ENCODE measurements around the gene PLA2G4B. TPM values are rescaled to one million over a fixed set of nuclear protein-coding genes. Genes with fewer than 3 reads are reported as not detected.

Gene PLA2G4B
- total RNA-seq, 1 experiment from 2014 or later: 3.7 TPM

GRCh38 chr15:41795996-41796856 lies 42.4 kb upstream of the PLA2G4B start:
- H2AK5ac ChIP-seq (ENCODE audit: insufficient read length, low read length): no peak overlapping the region
- H3K4me2 ChIP-seq (ENCODE audit: insufficient read depth, insufficient read length, low read length): no peak overlapping the region
- no peaks in the 10 kb centered on the region for H3K9me3 ChIP-seq (ENCODE audit: control insufficient read depth, low read depth, low read length)
- no peak overlapping the region for H2BK5ac ChIP-seq (ENCODE audit: insufficient read length, low read length)
- no peak overlapping the region for H4K5ac ChIP-seq (ENCODE audit: insufficient read length, low read depth, low read length)
- no peak overlapping the region for H2BK20ac ChIP-seq (ENCODE audit: low read depth, low read length, poor library complexity, severe bottlenecking)
- no peak overlapping the region for H3K56ac ChIP-seq (ENCODE audit: insufficient read length, low read depth, low read length)
- H2BK120ac ChIP-seq (ENCODE audit: low read depth, low read length, poor library complexity, severe bottlenecking): no peak overlapping the region
- no peak overlapping the region for H3K9ac ChIP-seq (ENCODE audit: extremely low read depth, insufficient read length, low read length)
- H3K18ac ChIP-seq (ENCODE audit: insufficient read length, low read depth, low read length): no peak overlapping the region
- H3K23ac ChIP-seq (ENCODE audit: insufficient read length, low read depth, low read length): no peak overlapping the region
- H3K27ac ChIP-seq (ENCODE audit: insufficient read length, low read depth, low read length): no peak overlapping the region
- Mint-ChIP-seq H3K27me3 (ENCODE audit: low read depth) (no peaks in the 10 kb centered on the region), H3K4me1 (peaks cover 8% of the 10 kb centered on the region in 2 experiments), H3K9me3 (no peaks in the 10 kb centered on the region), H3K27ac (peak overlapping the region in 1 of 3 experiments; percentile 89; a peak in 3 of 7 replicates), H3K36me3 (ENCODE audit: insufficient read depth in 1 of 3, low read depth in 3 of 3) (peaks cover 0 to 5% (median 2%) of the 10 kb centered on the region in 3 experiments; a peak in 4 of 7 replicates), H3K4me3 (no peak overlapping the region)
- TF ChIP-seq, protein P1, sequence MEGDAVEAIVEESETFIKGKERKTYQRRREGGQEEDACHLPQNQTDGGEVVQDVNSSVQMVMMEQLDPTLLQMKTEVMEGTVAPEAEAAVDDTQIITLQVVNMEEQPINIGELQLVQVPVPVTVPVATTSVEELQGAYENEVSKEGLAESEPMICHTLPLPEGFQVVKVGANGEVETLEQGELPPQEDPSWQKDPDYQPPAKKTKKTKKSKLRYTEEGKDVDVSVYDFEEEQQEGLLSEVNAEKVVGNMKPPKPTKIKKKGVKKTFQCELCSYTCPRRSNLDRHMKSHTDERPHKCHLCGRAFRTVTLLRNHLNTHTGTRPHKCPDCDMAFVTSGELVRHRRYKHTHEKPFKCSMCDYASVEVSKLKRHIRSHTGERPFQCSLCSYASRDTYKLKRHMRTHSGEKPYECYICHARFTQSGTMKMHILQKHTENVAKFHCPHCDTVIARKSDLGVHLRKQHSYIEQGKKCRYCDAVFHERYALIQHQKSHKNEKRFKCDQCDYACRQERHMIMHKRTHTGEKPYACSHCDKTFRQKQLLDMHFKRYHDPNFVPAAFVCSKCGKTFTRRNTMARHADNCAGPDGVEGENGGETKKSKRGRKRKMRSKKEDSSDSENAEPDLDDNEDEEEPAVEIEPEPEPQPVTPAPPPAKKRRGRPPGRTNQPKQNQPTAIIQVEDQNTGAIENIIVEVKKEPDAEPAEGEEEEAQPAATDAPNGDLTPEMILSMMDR (conservative IDR thresholded peaks at IDR 0.05): no peak
- H3T11ph ChIP-seq (ENCODE audit: low read length): no peak overlapping the region
- H3K27me3 ChIP-seq (ENCODE audit: insufficient read depth, low read length): no peaks in the 10 kb centered on the region
- H2BK12ac ChIP-seq (ENCODE audit: insufficient read length, low read depth, low read length): no peak overlapping the region
- H3K4me1 ChIP-seq (ENCODE audit: insufficient read depth, low read length): peaks cover 3% of the 10 kb centered on the region; the same call in 1 of the 2 replicates
- H4K91ac ChIP-seq (ENCODE audit: insufficient read length, low read depth, low read length): no peak overlapping the region
- no peaks in the 10 kb centered on the region for H4K20me1 ChIP-seq (ENCODE audit: control insufficient read depth, insufficient read depth, insufficient read length)
- H3K79me1 ChIP-seq (ENCODE audit: insufficient read depth, low read depth, low read length, poor library complexity, severe bottlenecking): no peaks in the 10 kb centered on the region
- H4K8ac ChIP-seq (replicated peaks; ENCODE audit: insufficient read length, low read depth, low read length): no peak overlapping the region
- H2AFZ ChIP-seq (ENCODE audit: low read length): no peak overlapping the region
- no peaks in the 10 kb centered on the region for H3K79me2 ChIP-seq (ENCODE audit: insufficient read depth, low read length)
- WGBS (ENCODE audit: extremely low coverage, insufficient read length, low lambda C conversion rate): no CpG with 5 or more reads among the region's 10 CpGs
- no peaks in the 10 kb centered on the region for H3K23me2 ChIP-seq (ENCODE audit: insufficient read length, low read depth, low read length, poor library complexity, severe bottlenecking)
- DNase-seq: no peak
- H3K4ac ChIP-seq (ENCODE audit: low read depth, low read length): no peak overlapping the region
- no peak overlapping the region for H2BK15ac ChIP-seq (ENCODE audit: low read depth, low read length)
- no peak overlapping the region for H3K14ac ChIP-seq (ENCODE audit: insufficient read depth, low read length)
